GM21825 (cell line): ENCODE measurements around the gene GLB1L.
A peak's percentile ranks its signal among the peaks of the same experiment; 100 is the strongest.

Experiments
- ATAC-seq: cut with Tn5 transposase; IDR thresholded peaks from one replicate; pipeline ENCODE4 v1.9.1; 2021; ENCODE audit warnings: mild to moderate bottlenecking, moderate library complexity; ENCODE audit not compliant: unreplicated experiment

GLB1L gene

GRCh38 chr2:219253753-219254589 lies 8.7 kb upstream of the GLB1L start, which contains the start of gene TUBA4A:
Gene TUBA4A (minus strand): TSS chr2:219253918. CDS start chr2:219253858, 60 bp downstream.
- ATAC-seq: peak; percentile 30

GRCh38 chr2:219252900-219253752 lies 7.9 kb upstream of the GLB1L start, which contains the start of gene TUBA4B:
Gene TUBA4B (plus strand): TSS chr2:219253243. CDS start chr2:219253408, 165 bp downstream.
- no peak for ATAC-seq

- ATAC-seq: no peak
Observed at GRCh38 chr2:219252570-219252899, 7.3 kb upstream of the GLB1L start.

- ATAC-seq: no peak
Observed at GRCh38 chr2:219252084-219252483, 6.8 kb upstream of the GLB1L start.

GRCh38 chr2:219251656-219252055 lies 6.4 kb upstream of the GLB1L start:
- no peak for ATAC-seq

- ATAC-seq: no peak
Observed at GRCh38 chr2:219250049-219250781, 5.0 kb upstream of the GLB1L start.

GRCh38 chr2:219249203-219249980 lies 4.1 kb upstream of the GLB1L start:
- ATAC-seq: peak; percentile 44

- no peak for ATAC-seq
Observed at GRCh38 chr2:219248845-219249202, 3.6 kb upstream of the GLB1L start.

GRCh38 chr2:219247678-219248642 lies 2.7 kb upstream of the GLB1L start:
- ATAC-seq: peak; percentile 23

GRCh38 chr2:219246559-219246958 lies 1.3 kb upstream of the GLB1L start:
- no peak for ATAC-seq

GRCh38 chr2:219245899-219246230 lies 621 bp upstream of the GLB1L start:
- ATAC-seq: no peak

- no peak for ATAC-seq
Observed at GRCh38 chr2:219244789-219245147, 476 bp downstream of the GLB1L start.

- no peak for ATAC-seq
Observed at GRCh38 chr2:219243291-219243761, 1.9 kb downstream of the GLB1L start.

GRCh38 chr2:219234331-219234730 lies 10.9 kb downstream of the GLB1L start:
- ATAC-seq: no peak

- ATAC-seq: no peak
Observed at GRCh38 chr2:219230059-219230540, 15.1 kb downstream of the GLB1L start.

GRCh38 chr2:219229305-219230058 lies 15.8 kb downstream of the GLB1L start, which contains the start of the genes ANKZF1 and ATG9A:
Gene ANKZF1 (plus strand): TSS chr2:219229806. CDS start chr2:219230258, 452 bp downstream.
Gene ATG9A (minus strand): TSS chr2:219229636. CDS start chr2:219228024, 1,612 bp downstream.
- peak; percentile 94 for ATAC-seq

- no peak for ATAC-seq
Observed at GRCh38 chr2:219228911-219229304, 16.3 kb downstream of the GLB1L start.
